H9 (cell line): Measurements from ENCODE around the gene CAMTA1. TPM values are rescaled to one million over a fixed set of nuclear protein-coding genes. Genes with fewer than 3 reads are reported as not detected.

Source experiments
- DNase-seq: peaks from one replicate; pipeline ENCODE4 v3.0.0-alpha.2; 2017
- H2AFZ ChIP-seq: one replicate; pipeline ENCODE4 v1.6.1; 2013; ENCODE audit warnings: mild to moderate bottlenecking, low read length, control low read depth, moderate library complexity
- H2AK5ac ChIP-seq: 2 replicates; pipeline ENCODE4 v1.6.1; 2013; ENCODE audit warnings: low read length, control low read depth, mixed read lengths; ENCODE audit not compliant: insufficient read length
- H2BK120ac ChIP-seq: one replicate; pipeline ENCODE4 v1.6.1; 2013; ENCODE audit warnings: low read depth, mild to moderate bottlenecking, low read length, control low read depth, inconsistent platforms; ENCODE audit not compliant: poor library complexity, severe bottlenecking
- H2BK12ac ChIP-seq: 2 replicates; pipeline ENCODE4 v1.6.1; 2013; ENCODE audit warnings: low read length, control low read depth, mixed read lengths, low read depth; ENCODE audit not compliant: insufficient read length
- H2BK15ac ChIP-seq: 2 replicates; pipeline ENCODE4 v1.6.1; 2013; ENCODE audit warnings: low read depth, low read length, control low read depth
- H2BK20ac ChIP-seq: one replicate; pipeline ENCODE4 v1.6.1; 2013; ENCODE audit warnings: low read depth, mild to moderate bottlenecking, low read length, control low read depth, inconsistent platforms; ENCODE audit not compliant: poor library complexity, severe bottlenecking
- H2BK5ac ChIP-seq: 2 replicates; pipeline ENCODE4 v1.6.1; 2013; ENCODE audit warnings: low read length, control low read depth, mixed read lengths; ENCODE audit not compliant: insufficient read length
- H3K14ac ChIP-seq: 2 replicates; pipeline ENCODE4 v1.6.1; 2013; ENCODE audit warnings: low read length, control low read depth; ENCODE audit not compliant: insufficient read depth
- H3K18ac ChIP-seq: 2 replicates; pipeline ENCODE4 v1.6.1; 2013; ENCODE audit warnings: low read depth, mild to moderate bottlenecking, mixed read lengths, low read length, control low read depth; ENCODE audit not compliant: insufficient read length
- H3K23ac ChIP-seq: 2 replicates; pipeline ENCODE4 v1.6.1; 2013; ENCODE audit warnings: low read length, control low read depth, mixed read lengths, low read depth; ENCODE audit not compliant: insufficient read length
- H3K23me2 ChIP-seq: 2 replicates; pipeline ENCODE4 v1.6.1; 2013; ENCODE audit warnings: low read depth, mild to moderate bottlenecking, mixed read lengths, low read length, control low read depth; ENCODE audit not compliant: insufficient read length, poor library complexity, severe bottlenecking
- H3K27ac ChIP-seq: 2 replicates; pipeline ENCODE4 v1.5.1; 2013; ENCODE audit warnings: low read length, control low read depth, mixed read lengths, low read depth; ENCODE audit not compliant: insufficient read length
- H3K27me3 ChIP-seq: 2 replicates; pipeline ENCODE4 v1.6.1; 2013; ENCODE audit warnings: low read length, control low read depth, inconsistent platforms; ENCODE audit not compliant: insufficient read depth
- H3K4ac ChIP-seq: 2 replicates; pipeline ENCODE4 v1.6.1; 2013; ENCODE audit warnings: low read depth, mild to moderate bottlenecking, control low read depth, inconsistent platforms, low read length, moderate library complexity
- H3K4me1 ChIP-seq: 2 replicates; pipeline ENCODE4 v1.6.1; 2013; ENCODE audit warnings: low read length, control low read depth, inconsistent platforms; ENCODE audit not compliant: insufficient read depth
- H3K4me2 ChIP-seq: 2 replicates; pipeline ENCODE4 v1.6.1; 2013; ENCODE audit warnings: low read length, control low read depth, mixed read lengths; ENCODE audit not compliant: insufficient read length, insufficient read depth
- H3K56ac ChIP-seq: 2 replicates; pipeline ENCODE4 v1.6.1; 2013; ENCODE audit warnings: low read depth, mild to moderate bottlenecking, mixed read lengths, low read length, control low read depth; ENCODE audit not compliant: insufficient read length
- H3K79me1 ChIP-seq: 2 replicates; pipeline ENCODE4 v1.6.1; 2013; ENCODE audit warnings: low read depth, mild to moderate bottlenecking, moderate library complexity, low read length, control low read depth, inconsistent platforms; ENCODE audit not compliant: insufficient read depth, poor library complexity, severe bottlenecking
- H3K79me2 ChIP-seq: 2 replicates; pipeline ENCODE4 v1.6.1; 2013; ENCODE audit warnings: low read length, control low read depth, inconsistent platforms; ENCODE audit not compliant: insufficient read depth
- H3K9ac ChIP-seq: 2 replicates; pipeline ENCODE4 v1.6.1; 2013; ENCODE audit warnings: low read length, control low read depth, mixed read lengths; ENCODE audit not compliant: insufficient read length; ENCODE audit errors: extremely low read depth
- H3K9me3 ChIP-seq: one replicate; pipeline ENCODE4 v1.6.1; 2013; ENCODE audit warnings: low read depth, low read length, inconsistent platforms; ENCODE audit not compliant: control insufficient read depth
- H3T11ph ChIP-seq: one replicate; pipeline ENCODE4 v1.6.1; 2013; ENCODE audit warnings: mild to moderate bottlenecking, low read length, control low read depth, inconsistent platforms
- H4K20me1 ChIP-seq: one replicate; pipeline ENCODE4 v1.6.1; 2013; ENCODE audit not compliant: control insufficient read depth, insufficient read length, insufficient read depth
- H4K5ac ChIP-seq: 2 replicates; pipeline ENCODE4 v1.6.1; 2013; ENCODE audit warnings: low read depth, mild to moderate bottlenecking, mixed read lengths, low read length, control low read depth; ENCODE audit not compliant: insufficient read length
- H4K8ac ChIP-seq: replicated peaks from 2 replicates; pipeline ENCODE4 v1.6.1; 2013; ENCODE audit warnings: low read length, control low read depth, mixed read lengths, low read depth; ENCODE audit not compliant: insufficient read length
- H4K91ac ChIP-seq: 2 replicates; pipeline ENCODE4 v1.6.1; 2013; ENCODE audit warnings: low read depth, mild to moderate bottlenecking, moderate library complexity, mixed read lengths, low read length, control low read depth; ENCODE audit not compliant: insufficient read length
- H3K27ac Mint-ChIP-seq, 3 experiments: 2 replicates in 2 of 3; 3 replicates in 1 of 3; pipeline ENCODE4 v1.8.0; 2020 to 2021; ENCODE audit warnings: mixed read lengths in 3 of 3, mild to moderate bottlenecking in 1 of 3, moderate library complexity in 1 of 3
- H3K27me3 Mint-ChIP-seq: 2 replicates; pipeline ENCODE4 v1.8.0; 2021; ENCODE audit warnings: low read depth, mild to moderate bottlenecking, moderate library complexity, mixed read lengths
- H3K36me3 Mint-ChIP-seq, 3 experiments: 2 replicates in 2 of 3; 3 replicates in 1 of 3; pipeline ENCODE4 v1.8.0; 2020 to 2021; ENCODE audit warnings: low read depth in 3 of 3, mixed read lengths in 3 of 3; ENCODE audit not compliant: insufficient read depth in 1 of 3
- H3K4me1 Mint-ChIP-seq, 2 experiments: 2 replicates each; pipeline ENCODE4 v1.8.0; 2020; ENCODE audit warnings: mixed read lengths in 2 of 2
- H3K4me3 Mint-ChIP-seq, 2 experiments: 2 replicates in 1 of 2; 3 replicates in 1 of 2; pipeline ENCODE4 v1.8.0; 2020 to 2021; ENCODE audit warnings: mild to moderate bottlenecking in 2 of 2, mixed read lengths in 2 of 2, moderate library complexity in 1 of 2
- H3K9me3 Mint-ChIP-seq, 2 experiments: 2 replicates in 1 of 2; 3 replicates in 1 of 2; pipeline ENCODE4 v1.8.0; 2020; ENCODE audit warnings: mild to moderate bottlenecking in 2 of 2, mixed read lengths in 2 of 2, moderate library complexity in 1 of 2
- WGBS: extraction: QIAGEN DNeasy Blood & Tissue Kit; methylation state at CpG from one replicate; pipeline ENCODE4 v1.1.7; 2013; ENCODE audit warnings: missing lambda C conversion rate, low lambda C conversion rate, mixed read lengths; ENCODE audit not compliant: insufficient read length; ENCODE audit errors: extremely low coverage; 5-methylcytosine and 5-hydroxymethylcytosine counted together
- total RNA-seq: library from RNA; stranded (reverse); gene quantifications from 2 replicates; pipeline ENCODE4 v1.2.1, GENCODE V29; 2021
- TF ChIP-seq, protein P1 (sequence below): fragments of 200-600 bp; sonication (generic); conservative IDR thresholded peaks from 3 replicates; pipeline ENCODE4 v1.8.0; 2021; ENCODE audit warnings: antibody characterized with exemption, mild to moderate bottlenecking

The CAMTA1 gene
- total RNA-seq, 1 experiment from 2014 or later: 115 TPM

DNA sequence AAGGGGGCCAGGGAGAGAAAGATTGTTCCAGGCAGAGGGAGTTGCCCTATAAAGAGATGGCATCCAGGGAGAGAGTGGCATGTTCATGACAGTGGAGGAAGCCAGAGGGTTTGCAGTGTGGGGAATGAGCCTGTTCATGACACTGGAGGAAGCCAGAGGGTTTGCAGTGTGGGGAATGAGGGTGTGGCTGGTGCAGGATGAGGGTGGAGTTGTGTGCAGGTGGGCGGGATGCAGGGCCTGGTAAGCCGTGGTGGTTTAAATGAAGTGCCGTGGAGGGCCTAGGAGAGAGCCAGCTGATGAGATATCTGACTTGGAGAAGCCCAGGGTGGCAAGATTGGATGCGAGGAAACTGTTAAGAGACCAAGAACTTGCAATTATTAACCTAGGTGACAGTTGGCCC, 131.8 kb downstream of the CAMTA1 start:
- no CpG with 5 or more reads among the region's 4 CpGs for WGBS
- H3K18ac ChIP-seq: no peak overlapping the region

More for the DNA sequence above, 131.8 kb downstream of the CAMTA1 start:
- Histone ChIP-seq H2BK5ac (no peak overlapping the region), H2AFZ (no peak overlapping the region), H2BK12ac (no peak overlapping the region), H4K5ac (no peak overlapping the region), H3K9ac (no peak overlapping the region), H3K23ac (no peak overlapping the region), H3K79me1 (no peaks in the 10 kb centered on the region), H4K91ac (no peak overlapping the region), H2BK20ac (no peak overlapping the region), H4K20me1 (no peaks in the 10 kb centered on the region), H3K79me2 (no peaks in the 10 kb centered on the region), H3K27ac (no peak overlapping the region), H3K27me3 (no peaks in the 10 kb centered on the region), H3K14ac (no peak overlapping the region), H3T11ph (no peak overlapping the region), H3K4me1 (peaks cover 4% of the 10 kb centered on the region; the same call in 1 of the 2 replicates), H2BK15ac (no peak overlapping the region), H3K56ac (no peak overlapping the region), H3K4me2 (no peak overlapping the region), H3K4ac (no peak overlapping the region), H3K9me3 (no peaks in the 10 kb centered on the region), H2AK5ac (no peak overlapping the region), H2BK120ac (no peak overlapping the region), H3K23me2 (no peaks in the 10 kb centered on the region), H4K8ac (no peak overlapping the region)
- peaks cover 20 to 35% (median 23%) of the 10 kb centered on the region in 3 experiments for H3K36me3 Mint-ChIP-seq
- no peak overlapping the region for H3K4me3 Mint-ChIP-seq
- DNase-seq: no peak
- H3K27ac Mint-ChIP-seq: no peak overlapping the region
- H3K4me1 Mint-ChIP-seq: peaks cover 15 to 24% of the 10 kb centered on the region in 2 experiments
- TF ChIP-seq, protein P1, sequence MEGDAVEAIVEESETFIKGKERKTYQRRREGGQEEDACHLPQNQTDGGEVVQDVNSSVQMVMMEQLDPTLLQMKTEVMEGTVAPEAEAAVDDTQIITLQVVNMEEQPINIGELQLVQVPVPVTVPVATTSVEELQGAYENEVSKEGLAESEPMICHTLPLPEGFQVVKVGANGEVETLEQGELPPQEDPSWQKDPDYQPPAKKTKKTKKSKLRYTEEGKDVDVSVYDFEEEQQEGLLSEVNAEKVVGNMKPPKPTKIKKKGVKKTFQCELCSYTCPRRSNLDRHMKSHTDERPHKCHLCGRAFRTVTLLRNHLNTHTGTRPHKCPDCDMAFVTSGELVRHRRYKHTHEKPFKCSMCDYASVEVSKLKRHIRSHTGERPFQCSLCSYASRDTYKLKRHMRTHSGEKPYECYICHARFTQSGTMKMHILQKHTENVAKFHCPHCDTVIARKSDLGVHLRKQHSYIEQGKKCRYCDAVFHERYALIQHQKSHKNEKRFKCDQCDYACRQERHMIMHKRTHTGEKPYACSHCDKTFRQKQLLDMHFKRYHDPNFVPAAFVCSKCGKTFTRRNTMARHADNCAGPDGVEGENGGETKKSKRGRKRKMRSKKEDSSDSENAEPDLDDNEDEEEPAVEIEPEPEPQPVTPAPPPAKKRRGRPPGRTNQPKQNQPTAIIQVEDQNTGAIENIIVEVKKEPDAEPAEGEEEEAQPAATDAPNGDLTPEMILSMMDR: no peak
- H3K9me3 Mint-ChIP-seq: peaks cover 29 to 31% of the 10 kb centered on the region in 2 experiments
- peaks cover 6% of the 10 kb centered on the region for H3K27me3 Mint-ChIP-seq
